Measurements from ENCODE around the gene INHBE.

DNA sequence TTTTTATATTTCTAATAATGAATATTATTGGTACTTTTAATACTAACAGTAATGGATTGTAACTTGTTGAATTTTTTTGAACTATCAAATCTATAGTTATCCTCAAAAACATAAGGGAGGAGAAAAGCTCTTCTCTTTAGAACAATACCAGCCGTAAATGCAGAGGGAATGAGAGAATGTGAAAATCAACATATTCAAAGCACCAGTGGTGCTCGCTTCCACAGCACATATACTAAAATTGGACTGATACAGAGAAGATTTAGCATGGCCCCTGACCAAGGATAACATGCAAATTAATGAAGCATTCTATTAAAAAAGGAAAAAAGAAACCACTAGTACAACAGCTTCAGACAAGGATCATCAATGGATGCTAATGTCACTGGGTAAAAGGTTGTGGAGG is 40.0 kb upstream of the INHBE start:
- TF ChIP-seq CTCF (conservative IDR thresholded peaks at IDR 0.05; ENCODE audit: low read length) (no peak), EZH2phosphoT487 (IDR thresholded peaks at IDR 0.05; ENCODE audit: borderline replicate concordance) (no peak)
